GM21737 (cell line): ENCODE results near the gene ZNF682.
"Not testable (repeated sequence)": the region's sequence is repeated elsewhere in the genome, so short reads cannot be mapped to it uniquely, and the experiment has no call there.

Experiments
- ATAC-seq: cut with Tn5 transposase; IDR thresholded peaks from one replicate; pipeline ENCODE4 v1.9.1; 2021; ENCODE audit warnings: mild to moderate bottlenecking, moderate library complexity; ENCODE audit not compliant: unreplicated experiment

The ZNF682 gene

GRCh38 chr19:20039203-20039723 is at the start of gene ZNF682:
Gene ZNF682, minus strand, starts transcription at chr19:20039505. Its CDS starts 160 bp downstream, at chr19:20039345.
- peak; percentile 99 for ATAC-seq

GRCh38 chr19:20082876-20083275 is 43.6 kb upstream of the ZNF682 start:
- not testable (repeated sequence) for ATAC-seq

GRCh38 chr19:20082232-20082833 is 43.0 kb upstream of the ZNF682 start:
- not testable (repeated sequence) for ATAC-seq

- no peak for ATAC-seq
Measured at GRCh38 chr19:20080656-20081055, 41.4 kb upstream of the ZNF682 start.

GRCh38 chr19:20079476-20079875 is 40.2 kb upstream of the ZNF682 start:
- ATAC-seq: no peak

- peak; percentile 33 for ATAC-seq
Measured at GRCh38 chr19:20078581-20079031, 39.3 kb upstream of the ZNF682 start.

GRCh38 chr19:20077791-20078463 is 38.6 kb upstream of the ZNF682 start, which contains the start of gene ZNF90:
Gene ZNF90, plus strand, starts transcription at chr19:20078000. Its CDS starts 133 bp downstream, at chr19:20078133.
- ATAC-seq: peak; percentile 78

- no peak for ATAC-seq
Measured at GRCh38 chr19:20072936-20073335, 33.6 kb upstream of the ZNF682 start.

- ATAC-seq: no peak
Measured at GRCh38 chr19:20070691-20071090, 31.4 kb upstream of the ZNF682 start.

- not testable (repeated sequence) for ATAC-seq
Measured at GRCh38 chr19:20068559-20068958, 29.3 kb upstream of the ZNF682 start.

- ATAC-seq: no peak
Measured at GRCh38 chr19:20067943-20068342, 28.6 kb upstream of the ZNF682 start.

- no peak for ATAC-seq
Measured at GRCh38 chr19:20066861-20067260, 27.6 kb upstream of the ZNF682 start.

- no peak for ATAC-seq
Measured at GRCh38 chr19:20060282-20060681, 21.0 kb upstream of the ZNF682 start.

- ATAC-seq: not testable (repeated sequence)
Measured at GRCh38 chr19:20058738-20059137, 19.4 kb upstream of the ZNF682 start.

GRCh38 chr19:20051841-20052768 is 12.8 kb upstream of the ZNF682 start:
- peak; percentile 91 for ATAC-seq

GRCh38 chr19:20045742-20046141 is 6.4 kb upstream of the ZNF682 start:
- not testable (repeated sequence) for ATAC-seq

- ATAC-seq: no peak
Measured at GRCh38 chr19:20044663-20045062, 5.4 kb upstream of the ZNF682 start.

- no peak for ATAC-seq
Measured at GRCh38 chr19:20038358-20039202, 725 bp downstream of the ZNF682 start.

- ATAC-seq: no peak
Measured at GRCh38 chr19:20035935-20036334, 3.4 kb downstream of the ZNF682 start.

- ATAC-seq: no peak
Measured at GRCh38 chr19:20028611-20029010, 10.7 kb downstream of the ZNF682 start.
